OCI-LY1 (cell line): ENCODE data around the gene RBPMS2.

ENCODE experiments used
- H2AFZ ChIP-seq: fragments of 200-600 bp; sonication (generic), shearing (Covaris generic); 2 replicates; pipeline ENCODE4 v1.6.0; 2014; ENCODE audit warnings: antibody characterized with exemption, mild to moderate bottlenecking, low read length
- H3F3A ChIP-seq: fragments of 200-600 bp; sonication (generic), shearing (Covaris generic); 2 replicates; pipeline ENCODE4 v1.6.0; 2014; ENCODE audit warnings: mild to moderate bottlenecking, antibody characterized with exemption, low read length, moderate library complexity; ENCODE audit not compliant: insufficient read depth
- H3K27ac ChIP-seq: fragments of 200-600 bp; sonication (generic); 2 replicates; pipeline ENCODE4 v1.5.1; 2014; ENCODE audit warnings: low read length, mixed run types, mild to moderate bottlenecking, low read depth; ENCODE audit not compliant: poor library complexity, severe bottlenecking
- H3K27me3 ChIP-seq: fragments of 200-600 bp; sonication (generic); 2 replicates; pipeline ENCODE4 v1.6.0; 2014; ENCODE audit warnings: antibody characterized with exemption, mild to moderate bottlenecking, low read length, moderate library complexity; ENCODE audit not compliant: insufficient read depth
- H3K36me3 ChIP-seq: fragments of 200-600 bp; sonication (generic); 2 replicates; pipeline ENCODE4 v1.6.1; 2014; ENCODE audit warnings: mild to moderate bottlenecking, antibody characterized with exemption, low read length, moderate library complexity, mixed read lengths; ENCODE audit not compliant: insufficient read depth
- H3K4me1 ChIP-seq: fragments of 200-600 bp; sonication (generic); 2 replicates; pipeline ENCODE4 v1.5.1; 2014; ENCODE audit warnings: mild to moderate bottlenecking, low read length, moderate library complexity; ENCODE audit not compliant: insufficient read depth, severe bottlenecking
- H3K4me2 ChIP-seq: fragments of 200-600 bp; sonication (generic), shearing (Covaris generic); 2 replicates; pipeline ENCODE4 v1.6.1; 2014; ENCODE audit warnings: low read length
- H3K4me3 ChIP-seq: fragments of 200-600 bp; sonication (generic); 2 replicates; pipeline ENCODE4 v1.5.1; 2014; ENCODE audit warnings: low read length, low read depth, mild to moderate bottlenecking, mixed read lengths; ENCODE audit not compliant: poor library complexity, severe bottlenecking
- H3K79me2 ChIP-seq: fragments of 200-600 bp; shearing (Covaris generic); 2 replicates; pipeline ENCODE4 v1.6.1; 2016; ENCODE audit warnings: mixed run types, low read length, mixed read lengths; ENCODE audit not compliant: insufficient read depth
- H3K9ac ChIP-seq: fragments of 200-600 bp; sonication (generic), shearing (Covaris generic); 2 replicates; pipeline ENCODE4 v1.6.1; 2014; ENCODE audit warnings: mild to moderate bottlenecking, low read length, mixed read lengths
- H3K9me2 ChIP-seq: fragments of 200-600 bp; sonication (generic), shearing (Covaris generic); 2 replicates; pipeline ENCODE4 v1.6.1; 2014; ENCODE audit warnings: low read depth, mild to moderate bottlenecking, low read length, mixed read lengths
- H3K9me3 ChIP-seq: fragments of 200-600 bp; shearing (Covaris generic); 2 replicates; pipeline ENCODE4 v1.6.1; 2014; ENCODE audit warnings: low read length, mixed read lengths
- H4K20me1 ChIP-seq: fragments of 200-600 bp; sonication (generic), shearing (Covaris generic); 2 replicates; pipeline ENCODE4 v1.6.0; 2016; ENCODE audit warnings: mild to moderate bottlenecking, low read length; ENCODE audit not compliant: insufficient read depth
- EZH2 ChIP-seq: fragments of 200-600 bp; sonication (generic), shearing (Covaris generic); IDR thresholded peaks from 2 replicates; pipeline ENCODE4 v1.8.0; 2017; ENCODE audit warnings: borderline replicate concordance, mixed run types, mild to moderate bottlenecking, antibody characterized with exemption, low read length, moderate library complexity, mixed read lengths
- TF ChIP-seq, protein P1 (sequence below): fragments of 200-600 bp; sonication (generic), shearing (Covaris generic); IDR thresholded peaks from 2 replicates; pipeline ENCODE4 v1.5.1; 2017; ENCODE audit warnings: mild to moderate bottlenecking, antibody characterized with exemption, low read length, moderate library complexity, mixed read lengths

The RBPMS2 gene

DNA sequence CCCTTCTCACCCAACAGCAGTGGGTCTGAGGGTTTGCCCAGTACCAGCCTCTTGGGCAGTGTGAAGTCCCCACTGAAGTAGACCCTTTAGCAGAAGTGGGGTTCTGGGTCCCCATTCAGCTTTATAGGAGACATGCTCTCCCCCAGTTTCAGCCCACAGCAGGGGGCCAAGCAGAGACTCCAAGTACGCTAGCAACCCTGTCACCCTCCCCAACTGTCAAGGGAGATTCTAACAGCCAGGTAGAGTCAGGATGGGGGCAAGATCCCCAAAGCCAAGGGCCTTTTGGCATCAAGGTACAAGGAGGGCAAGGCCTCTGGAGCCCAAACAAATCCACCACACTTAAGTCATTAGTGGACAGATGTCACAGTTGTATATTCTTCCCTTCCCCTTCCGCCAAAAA lies 1.8 kb downstream of the RBPMS2 start:
- H3K9me2 ChIP-seq, result no peaks in the 10 kb centered on the region
- no peak overlapping the region for H3K4me2 ChIP-seq
- peaks cover 15% of the 10 kb centered on the region; the same call in 1 of the 2 replicates for H3K27me3 ChIP-seq
- no peak overlapping the region for H3K27ac ChIP-seq
- no peak overlapping the region for H3K4me3 ChIP-seq
- H3K79me2 ChIP-seq, result no peaks in the 10 kb centered on the region
- no peaks in the 10 kb centered on the region for H3F3A ChIP-seq
- no peak for TF ChIP-seq EZH2
- TF ChIP-seq, protein P1, sequence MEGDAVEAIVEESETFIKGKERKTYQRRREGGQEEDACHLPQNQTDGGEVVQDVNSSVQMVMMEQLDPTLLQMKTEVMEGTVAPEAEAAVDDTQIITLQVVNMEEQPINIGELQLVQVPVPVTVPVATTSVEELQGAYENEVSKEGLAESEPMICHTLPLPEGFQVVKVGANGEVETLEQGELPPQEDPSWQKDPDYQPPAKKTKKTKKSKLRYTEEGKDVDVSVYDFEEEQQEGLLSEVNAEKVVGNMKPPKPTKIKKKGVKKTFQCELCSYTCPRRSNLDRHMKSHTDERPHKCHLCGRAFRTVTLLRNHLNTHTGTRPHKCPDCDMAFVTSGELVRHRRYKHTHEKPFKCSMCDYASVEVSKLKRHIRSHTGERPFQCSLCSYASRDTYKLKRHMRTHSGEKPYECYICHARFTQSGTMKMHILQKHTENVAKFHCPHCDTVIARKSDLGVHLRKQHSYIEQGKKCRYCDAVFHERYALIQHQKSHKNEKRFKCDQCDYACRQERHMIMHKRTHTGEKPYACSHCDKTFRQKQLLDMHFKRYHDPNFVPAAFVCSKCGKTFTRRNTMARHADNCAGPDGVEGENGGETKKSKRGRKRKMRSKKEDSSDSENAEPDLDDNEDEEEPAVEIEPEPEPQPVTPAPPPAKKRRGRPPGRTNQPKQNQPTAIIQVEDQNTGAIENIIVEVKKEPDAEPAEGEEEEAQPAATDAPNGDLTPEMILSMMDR, result no peak
- no peak overlapping the region for H2AFZ ChIP-seq
- no peak overlapping the region for H3K9ac ChIP-seq
- no peaks in the 10 kb centered on the region for H3K9me3 ChIP-seq
- H4K20me1 ChIP-seq, result no peaks in the 10 kb centered on the region
- no peaks in the 10 kb centered on the region for H3K36me3 ChIP-seq
- no peaks in the 10 kb centered on the region for H3K4me1 ChIP-seq

DNA sequence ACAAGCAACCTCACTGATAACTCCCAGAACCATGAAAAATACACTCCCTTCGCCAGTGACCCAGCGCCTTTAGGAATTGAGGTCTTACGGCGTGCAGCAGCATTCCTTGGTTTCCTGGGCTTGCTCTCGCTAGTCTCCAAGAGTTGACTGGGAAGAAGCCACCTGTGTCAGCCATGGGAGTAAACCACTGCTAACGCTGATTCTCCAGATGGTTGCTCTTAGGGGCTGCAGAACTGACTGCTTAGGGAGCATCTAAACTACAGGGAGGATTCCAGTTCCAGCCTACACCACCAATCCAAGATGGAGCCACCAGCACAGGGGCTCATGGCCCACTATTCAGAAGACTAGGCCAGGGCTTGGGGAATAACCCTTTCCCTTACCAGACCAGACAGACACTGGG lies 2.4 kb downstream of the RBPMS2 start:
- Histone ChIP-seq H4K20me1 (no peaks in the 10 kb centered on the region), H3K27me3 (peaks cover 12% of the 10 kb centered on the region; the same call in 1 of the 2 replicates), H3K27ac (no peak overlapping the region), H3K9me2 (no peaks in the 10 kb centered on the region), H3F3A (no peaks in the 10 kb centered on the region), H3K4me1 (no peaks in the 10 kb centered on the region), H3K9ac (no peak overlapping the region), H3K4me3 (no peak overlapping the region), H3K79me2 (no peaks in the 10 kb centered on the region), H3K36me3 (no peaks in the 10 kb centered on the region), H3K4me2 (no peak overlapping the region), H3K9me3 (no peaks in the 10 kb centered on the region), H2AFZ (no peak overlapping the region)
- TF ChIP-seq, protein P1, result no peak
- TF ChIP-seq EZH2, result no peak

- no peaks in the 10 kb centered on the region for H3F3A ChIP-seq
- H4K20me1 ChIP-seq, result no peaks in the 10 kb centered on the region
- H3K9me2 ChIP-seq, result no peaks in the 10 kb centered on the region
- H3K4me2 ChIP-seq, result no peak overlapping the region
- no peak overlapping the region for H3K9ac ChIP-seq
- no peaks in the 10 kb centered on the region for H3K9me3 ChIP-seq
- H3K27ac ChIP-seq, result no peak overlapping the region
- no peaks in the 10 kb centered on the region for H3K36me3 ChIP-seq
- no peak overlapping the region for H2AFZ ChIP-seq
- no peak overlapping the region for H3K4me3 ChIP-seq
- peaks cover 10% of the 10 kb centered on the region; the same call in 1 of the 2 replicates for H3K27me3 ChIP-seq
- H3K79me2 ChIP-seq, result no peaks in the 10 kb centered on the region
- TF ChIP-seq EZH2, result no peak
- TF ChIP-seq, protein P1, result no peak
- peaks cover 1% of the 10 kb centered on the region for H3K4me1 ChIP-seq
These were observed 2.9 kb downstream of the RBPMS2 start for GRCh38 chr15:64772488-64772887.
